Epithelial cell of proximal tubule (primary cell): Measurements from ENCODE around the gene NRROS. TPM values are rescaled to one million over a fixed set of nuclear protein-coding genes. Genes with fewer than 3 reads are reported as not detected.

ENCODE experiments used
- DNase-seq: peaks from one replicate; pipeline ENCODE4 v3.0.0-alpha.2; 2011; ENCODE audit warnings: low read depth
- H3K4me3 ChIP-seq: 2 replicates; pipeline ENCODE4 v1.5.1; 2011; ENCODE audit warnings: low read depth, mild to moderate bottlenecking, low read length
- CTCF ChIP-seq: conservative IDR thresholded peaks from 2 replicates; pipeline ENCODE4 v1.5.1; 2012; ENCODE audit warnings: low read depth, mild to moderate bottlenecking, low read length
- total RNA-seq: library from RNA; depleted of rRNA; stranded (reverse); fragments of >200 nt; gene quantifications from 2 replicates; pipeline ENCODE4 v1.2.3, GENCODE V29; 2015

NRROS gene
- total RNA-seq, 1 donor from 2014 or later: 0.35 TPM

GRCh38 chr3:196662711-196663571 is 23.4 kb downstream of the NRROS start:
- DNase-seq: no peak
- TF ChIP-seq CTCF: no peak
- H3K4me3 ChIP-seq: no peak overlapping the region

- no peak overlapping the region for H3K4me3 ChIP-seq
- no peak for TF ChIP-seq CTCF
- DNase-seq: no peak
Measured at GRCh38 chr3:196666001-196666867, 26.7 kb downstream of the NRROS start.

GRCh38 chr3:196667056-196667825 is 27.7 kb downstream of the NRROS start:
- DNase-seq: no peak
- no peak for TF ChIP-seq CTCF
- no peak overlapping the region for H3K4me3 ChIP-seq

- no peak for TF ChIP-seq CTCF
- no peak for DNase-seq
- H3K4me3 ChIP-seq: no peak overlapping the region
Measured at GRCh38 chr3:196670339-196670738, 30.8 kb downstream of the NRROS start.

GRCh38 chr3:196673632-196674031 is 34.1 kb downstream of the NRROS start:
- TF ChIP-seq CTCF: no peak
- no peak overlapping the region for H3K4me3 ChIP-seq
- DNase-seq: no peak

- no peak for TF ChIP-seq CTCF
- no peak overlapping the region for H3K4me3 ChIP-seq
- DNase-seq: no peak
Measured at GRCh38 chr3:196677353-196677752, 37.9 kb downstream of the NRROS start.
